Measurements from ENCODE around the gene TENM3.
A peak's percentile ranks its signal among the peaks of the same experiment; 100 is the strongest.

Gene TENM3

GRCh38 chr4:182754895-182755294 is 511.7 kb downstream of the TENM3 start:
- DNase-seq, result no peak

GRCh38 chr4:182756161-182756690 is 513.0 kb downstream of the TENM3 start:
- no peak for DNase-seq

GRCh38 chr4:182758273-182758672 is 515.1 kb downstream of the TENM3 start:
- no peak for DNase-seq

- no peak for DNase-seq
Measured at GRCh38 chr4:182760551-182761043, 517.4 kb downstream of the TENM3 start.

- DNase-seq, result no peak
Measured at GRCh38 chr4:182764137-182764536, 520.9 kb downstream of the TENM3 start.

GRCh38 chr4:182764642-182765041 is 521.4 kb downstream of the TENM3 start:
- no peak for DNase-seq

- DNase-seq, result no peak
Measured at GRCh38 chr4:182765987-182766856, 523.0 kb downstream of the TENM3 start.

- DNase-seq, result no peak
Measured at GRCh38 chr4:182766857-182767250, 523.7 kb downstream of the TENM3 start.

- DNase-seq, result no peak
Measured at GRCh38 chr4:182768838-182769237, 525.6 kb downstream of the TENM3 start.

- DNase-seq, result peak; percentile 42
Measured at GRCh38 chr4:182770259-182770995, 527.2 kb downstream of the TENM3 start.

GRCh38 chr4:182770996-182771514 is 527.9 kb downstream of the TENM3 start:
- DNase-seq, result no peak

GRCh38 chr4:182775075-182775474 is 531.9 kb downstream of the TENM3 start:
- no peak for DNase-seq

GRCh38 chr4:182776376-182777105 is 533.3 kb downstream of the TENM3 start:
- no peak for DNase-seq

GRCh38 chr4:182778222-182778982 is 535.2 kb downstream of the TENM3 start:
- DNase-seq, result no peak

- DNase-seq, result no peak
Measured at GRCh38 chr4:182786991-182787390, 543.8 kb downstream of the TENM3 start.

GRCh38 chr4:182788201-182788600 is 545.0 kb downstream of the TENM3 start:
- no peak for DNase-seq

- no peak for DNase-seq
Measured at GRCh38 chr4:182789529-182789928, 546.3 kb downstream of the TENM3 start.

- peak; percentile 2 for DNase-seq
Measured at GRCh38 chr4:182795446-182796238, 552.4 kb downstream of the TENM3 start.

GRCh38 chr4:182799515-182800215 is 556.5 kb downstream of the TENM3 start:
- DNase-seq, result no peak

GRCh38 chr4:182800216-182800515 is 557.0 kb downstream of the TENM3 start:
- no peak for DNase-seq

- no peak for DNase-seq
Measured at GRCh38 chr4:182801636-182802035, 558.4 kb downstream of the TENM3 start.
